ENCODE measurements around the gene MAP7. TPM values are rescaled to one million over a fixed set of nuclear protein-coding genes. Genes with fewer than 3 reads are reported as not detected.
"Not testable (repeated sequence)": the region's sequence is repeated elsewhere in the genome, so short reads cannot be mapped to it uniquely, and the experiment has no call there.

Gene MAP7
- total RNA-seq, 1 donor from 2014 or later, result 0.77 TPM

DNA sequence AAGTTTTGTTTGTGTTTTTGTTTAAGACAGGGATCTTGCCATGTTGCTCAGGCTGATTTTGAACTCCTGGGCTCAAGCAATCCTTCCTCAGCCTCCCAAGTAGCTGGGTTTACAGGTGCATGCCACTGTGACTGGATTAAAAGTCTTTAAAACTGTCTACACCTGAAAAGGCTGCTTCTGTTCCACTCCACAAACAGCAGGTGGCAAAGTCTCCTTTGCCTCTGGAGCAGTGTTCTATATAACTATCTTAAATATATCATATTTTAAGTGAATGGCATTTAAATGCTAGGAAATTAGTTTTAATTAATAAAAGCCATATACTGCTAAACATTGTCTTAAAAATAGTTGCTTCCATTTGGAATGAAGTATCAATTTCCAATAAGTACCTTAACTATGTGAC lies 171.3 kb downstream of the MAP7 start:
- Mint-ChIP-seq H3K27me3 (ENCODE audit: low read depth) (peaks cover 8% of the 10 kb centered on the region), H3K4me1 (ENCODE audit: low read depth) (no peaks in the 10 kb centered on the region)
- TF ChIP-seq, protein P1, sequence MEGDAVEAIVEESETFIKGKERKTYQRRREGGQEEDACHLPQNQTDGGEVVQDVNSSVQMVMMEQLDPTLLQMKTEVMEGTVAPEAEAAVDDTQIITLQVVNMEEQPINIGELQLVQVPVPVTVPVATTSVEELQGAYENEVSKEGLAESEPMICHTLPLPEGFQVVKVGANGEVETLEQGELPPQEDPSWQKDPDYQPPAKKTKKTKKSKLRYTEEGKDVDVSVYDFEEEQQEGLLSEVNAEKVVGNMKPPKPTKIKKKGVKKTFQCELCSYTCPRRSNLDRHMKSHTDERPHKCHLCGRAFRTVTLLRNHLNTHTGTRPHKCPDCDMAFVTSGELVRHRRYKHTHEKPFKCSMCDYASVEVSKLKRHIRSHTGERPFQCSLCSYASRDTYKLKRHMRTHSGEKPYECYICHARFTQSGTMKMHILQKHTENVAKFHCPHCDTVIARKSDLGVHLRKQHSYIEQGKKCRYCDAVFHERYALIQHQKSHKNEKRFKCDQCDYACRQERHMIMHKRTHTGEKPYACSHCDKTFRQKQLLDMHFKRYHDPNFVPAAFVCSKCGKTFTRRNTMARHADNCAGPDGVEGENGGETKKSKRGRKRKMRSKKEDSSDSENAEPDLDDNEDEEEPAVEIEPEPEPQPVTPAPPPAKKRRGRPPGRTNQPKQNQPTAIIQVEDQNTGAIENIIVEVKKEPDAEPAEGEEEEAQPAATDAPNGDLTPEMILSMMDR (IDR thresholded peaks at IDR 0.05), result no peak

DNA sequence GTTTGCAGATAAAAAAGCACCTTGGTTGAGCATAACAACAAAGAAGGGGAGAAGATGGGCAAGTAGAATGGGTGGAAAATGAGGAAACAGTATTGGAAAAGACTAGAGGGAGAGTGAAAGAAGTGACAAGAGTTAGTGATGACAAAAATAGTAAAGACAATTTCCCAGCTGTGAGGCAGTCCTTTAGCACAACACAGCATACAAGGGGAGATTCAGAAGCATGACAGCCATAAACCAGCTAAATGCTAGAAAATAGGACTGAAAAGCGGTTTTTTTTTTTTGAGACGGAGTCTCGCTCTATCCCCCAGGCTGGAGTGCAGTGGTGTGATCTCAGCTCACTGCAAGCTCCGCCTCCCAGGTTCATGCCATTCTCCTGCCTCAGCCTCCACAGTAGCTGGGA lies 174.4 kb downstream of the MAP7 start:
- not testable (repeated sequence) for DNase-seq (ENCODE audit: low spot score); H3K36me3 Mint-ChIP-seq (ENCODE audit: low read depth); H3K4me3 Mint-ChIP-seq (ENCODE audit: unreplicated experiment); H3K27ac Mint-ChIP-seq (ENCODE audit: unreplicated experiment); H3K4me1 Mint-ChIP-seq (ENCODE audit: low read depth); H3K9me3 Mint-ChIP-seq (ENCODE audit: low read depth)
- H3K27me3 Mint-ChIP-seq (ENCODE audit: low read depth), result peaks cover 20% of the 10 kb centered on the region

More for the DNA sequence above, 171.3 kb downstream of the MAP7 start:
- no peak overlapping the region for H3K27ac Mint-ChIP-seq (ENCODE audit: unreplicated experiment)
- H3K36me3 Mint-ChIP-seq (ENCODE audit: low read depth), result no peaks in the 10 kb centered on the region
- no peaks in the 10 kb centered on the region for H3K9me3 Mint-ChIP-seq (ENCODE audit: low read depth)
- no peak overlapping the region for H3K4me3 Mint-ChIP-seq (ENCODE audit: unreplicated experiment)
- no peak for DNase-seq (ENCODE audit: low spot score)

DNA sequence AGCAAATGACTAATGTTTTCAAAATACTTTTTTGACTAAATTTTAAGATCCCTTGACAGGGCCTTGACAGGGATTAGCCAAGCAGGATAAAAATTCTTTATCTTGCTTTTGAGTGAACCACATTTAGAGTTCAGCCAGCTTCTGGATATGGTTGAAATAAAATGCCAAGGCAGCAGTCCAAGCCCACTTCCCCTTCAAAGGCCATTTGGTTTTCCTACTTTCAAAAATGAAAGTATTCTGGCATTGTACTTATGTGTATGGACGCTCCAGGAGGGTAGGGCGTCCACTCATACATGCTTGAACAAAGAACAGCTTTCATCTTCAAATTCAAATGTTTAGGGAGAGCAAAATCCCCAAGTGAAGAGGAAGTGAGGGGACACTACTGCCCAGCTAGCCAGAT lies 178.3 kb downstream of the MAP7 start:
- no peak overlapping the region for H3K27ac Mint-ChIP-seq (ENCODE audit: unreplicated experiment)
- H3K4me3 Mint-ChIP-seq (ENCODE audit: unreplicated experiment), result no peak overlapping the region
- no peaks in the 10 kb centered on the region for H3K36me3 Mint-ChIP-seq (ENCODE audit: low read depth)
- no peaks in the 10 kb centered on the region for H3K9me3 Mint-ChIP-seq (ENCODE audit: low read depth)
- TF ChIP-seq, protein P1 (IDR thresholded peaks at IDR 0.05), result no peak
- no peaks in the 10 kb centered on the region for H3K4me1 Mint-ChIP-seq (ENCODE audit: low read depth)
- DNase-seq (ENCODE audit: low spot score), result no peak
- H3K27me3 Mint-ChIP-seq (ENCODE audit: low read depth), result peaks cover 26% of the 10 kb centered on the region

DNA sequence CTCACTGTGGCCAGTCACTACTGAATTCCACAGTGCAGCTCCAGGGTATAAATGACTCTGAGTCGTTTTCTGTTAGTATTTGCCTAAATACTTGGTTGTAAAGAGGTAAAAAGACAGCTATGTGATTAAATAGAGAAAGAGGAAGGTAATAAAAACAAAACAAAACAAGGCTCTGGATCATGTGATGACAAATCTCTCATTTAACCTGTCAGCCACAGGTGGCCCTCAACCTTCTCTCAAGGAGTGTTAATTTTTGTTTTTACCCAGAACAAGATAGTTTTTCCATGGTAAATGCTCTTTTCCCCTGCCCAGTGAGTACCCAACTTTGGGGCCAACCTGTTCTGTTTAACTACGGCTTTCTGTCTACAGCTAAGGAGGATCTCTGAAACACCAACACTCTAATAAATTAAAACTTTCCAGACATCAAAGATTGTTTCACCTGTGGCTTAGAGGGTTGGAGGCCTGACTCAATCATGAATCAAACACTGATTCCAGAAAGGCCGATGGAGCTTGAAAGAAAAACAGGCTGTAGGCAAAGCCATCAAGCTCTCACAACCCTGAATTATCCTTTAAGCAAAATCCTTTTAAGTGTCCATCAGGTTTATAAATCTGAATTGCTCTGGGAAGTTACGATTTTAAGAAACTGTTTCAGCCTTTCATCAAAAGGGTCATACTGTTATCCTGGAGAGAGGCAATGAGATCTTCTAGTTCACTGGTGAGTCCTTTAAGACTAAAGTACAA lies 179.1 kb downstream of the MAP7 start:
- H3K36me3 Mint-ChIP-seq (ENCODE audit: low read depth), result no peaks in the 10 kb centered on the region
- H3K4me1 Mint-ChIP-seq (ENCODE audit: low read depth), result peaks cover 1% of the 10 kb centered on the region
- H3K27me3 Mint-ChIP-seq (ENCODE audit: low read depth), result peaks cover 28% of the 10 kb centered on the region
- TF ChIP-seq, protein P1 (IDR thresholded peaks at IDR 0.05), result no peak
- no peaks in the 10 kb centered on the region for H3K9me3 Mint-ChIP-seq (ENCODE audit: low read depth)
- H3K27ac Mint-ChIP-seq (ENCODE audit: unreplicated experiment), result no peak overlapping the region
- H3K4me3 Mint-ChIP-seq (ENCODE audit: unreplicated experiment), result no peak overlapping the region
- no peak for DNase-seq (ENCODE audit: low spot score)

DNA sequence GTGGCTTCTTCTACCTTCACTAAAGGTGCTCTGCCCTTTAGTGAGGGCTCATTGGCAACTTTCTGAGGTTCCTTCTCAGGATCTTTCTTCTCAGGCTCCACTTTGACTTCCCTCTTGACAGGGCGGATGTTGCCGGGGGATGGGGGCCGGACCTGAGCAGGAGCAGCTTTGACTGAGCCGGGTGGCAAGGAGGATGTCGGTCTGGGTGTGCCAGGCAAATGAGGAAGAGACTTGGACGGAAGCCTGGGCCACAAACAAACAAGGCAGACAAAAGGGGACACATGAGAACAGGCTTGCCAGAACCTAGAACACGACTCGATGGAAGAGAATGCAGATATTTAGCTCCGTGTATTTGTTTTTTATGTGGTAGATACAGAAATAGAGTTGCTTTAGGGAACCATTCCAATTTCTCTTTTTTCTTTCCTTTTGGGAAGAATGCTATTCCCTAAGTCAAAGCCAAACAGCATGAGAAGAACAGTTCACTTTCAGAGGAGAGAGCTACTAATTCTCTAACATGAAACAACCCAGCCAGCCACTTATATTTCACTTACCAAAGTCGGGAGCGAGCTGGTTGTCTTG lies 184.4 kb downstream of the MAP7 start:
- no peaks in the 10 kb centered on the region for H3K9me3 Mint-ChIP-seq (ENCODE audit: low read depth)
- TF ChIP-seq, protein P1 (IDR thresholded peaks at IDR 0.05), result no peak
- H3K4me1 Mint-ChIP-seq (ENCODE audit: low read depth), result peaks cover 6% of the 10 kb centered on the region
- no peak overlapping the region for H3K27ac Mint-ChIP-seq (ENCODE audit: unreplicated experiment)
- H3K27me3 Mint-ChIP-seq (ENCODE audit: low read depth), result peaks cover 20% of the 10 kb centered on the region
- H3K36me3 Mint-ChIP-seq (ENCODE audit: low read depth), result no peaks in the 10 kb centered on the region
- H3K4me3 Mint-ChIP-seq (ENCODE audit: unreplicated experiment), result no peak overlapping the region
- no peak for DNase-seq (ENCODE audit: low spot score)
